Epithelial cell of prostate (primary cell): ENCODE results near the gene MAD1L1.

Experiments
- DNase-seq: peaks from one replicate; pipeline ENCODE4 v3.0.0-alpha.2; 2011; ENCODE audit warnings: low read depth, low spot score
- H3K27ac ChIP-seq: fragments of 450-650 bp; 2 replicates; pipeline ENCODE4 v1.5.1; 2017; ENCODE audit warnings: mild to moderate bottlenecking

The MAD1L1 gene

DNA sequence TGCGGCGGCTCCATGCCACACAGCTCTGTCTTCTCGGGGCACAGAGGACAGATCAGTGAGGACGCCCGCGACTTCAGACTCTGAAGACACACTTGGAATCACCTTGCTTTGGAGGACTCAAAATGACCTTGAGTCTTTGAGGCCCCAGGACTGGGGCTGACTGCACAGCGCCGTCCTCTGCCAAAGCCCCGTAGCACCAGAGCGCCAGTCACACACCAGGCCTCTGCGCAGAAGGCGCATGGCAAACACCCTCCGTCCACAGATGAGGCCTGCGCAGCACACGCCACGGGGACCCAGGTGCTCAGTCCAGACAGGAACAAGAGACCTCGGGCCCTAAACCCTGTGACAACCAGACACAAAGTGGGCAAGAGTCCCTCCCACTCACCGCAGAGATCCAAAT is 134.7 kb downstream of the MAD1L1 start:
- no peak overlapping the region for H3K27ac ChIP-seq
- no peak for DNase-seq

DNA sequence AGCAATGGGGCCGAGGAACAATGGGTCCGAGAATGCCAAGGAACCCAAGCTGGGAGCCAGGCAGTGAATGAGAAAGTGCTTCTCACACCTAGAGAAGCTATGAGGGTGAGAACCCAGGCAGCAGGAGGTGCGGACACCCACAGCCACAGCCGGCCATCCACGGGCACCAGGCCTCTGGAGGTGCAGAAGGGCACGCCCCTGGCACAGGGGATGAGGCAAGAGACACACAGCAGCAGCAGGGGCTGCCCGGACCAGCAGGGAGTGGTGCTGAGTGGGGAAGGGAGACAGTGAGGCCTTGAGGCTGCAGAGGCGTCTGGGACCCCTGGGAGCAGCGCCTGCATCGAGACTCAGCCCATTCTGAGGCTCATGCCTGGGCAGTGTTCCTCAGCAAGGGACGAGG is 135.3 kb downstream of the MAD1L1 start:
- no peak for DNase-seq

DNA sequence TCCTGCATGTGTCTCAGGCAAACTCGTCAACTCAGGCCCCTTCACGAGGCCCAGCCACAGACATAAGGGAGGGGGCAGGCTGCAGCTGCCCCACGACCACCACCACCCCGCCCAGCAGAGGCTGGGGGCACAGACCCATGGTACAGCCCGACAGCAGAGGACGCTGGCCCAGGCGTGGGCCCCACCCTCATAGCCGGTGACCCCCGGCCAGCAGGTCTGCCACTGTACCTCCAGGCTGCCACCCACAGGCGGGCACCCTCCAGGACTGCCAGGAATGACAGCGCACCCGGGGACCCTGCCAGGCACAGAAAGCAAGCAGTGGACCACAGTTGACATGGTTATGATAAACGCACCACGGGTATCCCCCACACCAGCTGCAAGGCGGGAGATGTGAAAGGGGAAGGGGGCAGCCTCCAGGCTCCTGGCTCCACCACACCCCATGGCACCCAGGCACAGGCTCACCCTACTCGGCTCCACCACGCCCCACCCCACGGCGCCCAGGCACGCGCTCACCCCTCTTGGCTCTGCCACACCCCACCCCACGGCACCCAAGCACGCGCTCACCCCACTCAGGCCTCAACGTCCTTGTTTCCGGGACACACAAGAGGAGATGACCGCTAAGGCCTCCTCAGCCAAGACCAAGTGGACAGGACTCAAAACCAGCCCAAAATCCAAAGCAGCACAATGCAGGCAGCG is 135.9 kb downstream of the MAD1L1 start:
- no peak overlapping the region for H3K27ac ChIP-seq
- no peak for DNase-seq

More for the DNA sequence above, 135.3 kb downstream of the MAD1L1 start:
- H3K27ac ChIP-seq, result no peak overlapping the region

DNA sequence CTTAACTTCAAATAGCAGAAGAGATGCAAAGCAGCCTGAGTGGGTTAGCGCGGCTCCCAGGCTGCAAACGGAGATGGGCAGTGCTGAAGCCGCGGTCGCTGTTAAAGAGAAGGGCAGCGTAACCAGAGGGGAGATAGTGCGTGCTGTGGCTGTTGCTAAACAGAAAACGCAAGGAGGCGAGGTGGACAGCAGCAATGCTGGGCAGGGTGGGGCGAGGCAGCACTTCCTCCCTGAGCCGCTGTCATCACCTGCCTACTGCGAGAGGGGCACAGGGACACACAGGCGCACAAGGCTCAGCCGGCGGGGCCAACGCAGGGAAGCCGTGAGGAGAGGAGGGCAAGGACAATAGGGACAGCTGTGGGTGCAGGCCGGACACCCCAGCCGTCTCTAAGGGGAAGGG is 137.3 kb downstream of the MAD1L1 start:
- no peak overlapping the region for H3K27ac ChIP-seq
- DNase-seq, result no peak

DNA sequence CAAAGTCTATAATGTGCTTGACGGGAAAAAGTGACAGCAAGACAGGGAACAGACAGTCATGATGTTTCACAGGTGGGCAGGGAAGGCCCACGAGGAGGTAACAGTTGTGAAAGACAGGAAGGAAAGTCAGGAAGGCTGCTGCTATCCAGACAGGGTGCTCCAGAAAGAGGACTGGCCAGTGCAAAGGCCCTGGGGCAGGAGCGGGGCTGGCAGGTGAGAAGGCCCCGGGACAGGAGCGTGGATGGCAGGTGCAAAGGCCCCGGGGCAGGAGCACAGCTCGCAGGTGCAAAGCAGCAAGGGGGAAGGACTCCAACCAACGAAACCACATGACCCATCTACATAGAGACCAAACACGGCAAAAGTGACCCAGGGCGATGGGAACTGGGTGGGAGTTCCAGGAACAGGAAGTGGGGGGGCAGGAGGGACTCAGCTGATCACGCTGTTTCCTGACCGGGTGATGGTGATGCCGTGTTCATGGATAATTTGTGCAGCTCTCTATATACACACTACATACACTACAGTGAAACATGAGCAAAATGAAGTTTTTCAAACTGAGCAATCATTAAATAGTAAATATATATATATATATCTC is 138.2 kb downstream of the MAD1L1 start:
- no peak overlapping the region for H3K27ac ChIP-seq
- DNase-seq, result no peak

DNA sequence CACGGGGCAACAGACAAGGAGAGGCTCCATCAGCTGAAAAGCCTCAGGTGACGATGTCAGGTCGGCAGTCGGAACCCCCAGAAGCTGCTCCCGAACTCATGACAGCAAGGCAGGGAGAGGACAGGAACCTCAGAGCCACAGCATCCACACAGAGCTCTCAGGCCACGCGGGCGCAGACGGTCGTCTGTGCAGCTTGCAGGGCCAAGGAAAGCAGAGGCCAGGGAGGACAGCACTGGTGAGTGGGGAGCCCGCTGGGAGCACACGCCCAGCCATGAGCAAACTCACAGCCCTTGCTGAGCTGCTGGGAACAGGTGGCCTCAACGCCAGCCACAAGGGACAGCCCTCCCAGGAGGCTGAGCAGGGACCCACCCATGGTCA is 138.9 kb downstream of the MAD1L1 start:
- no peak for DNase-seq
- H3K27ac ChIP-seq, result no peak overlapping the region

DNA sequence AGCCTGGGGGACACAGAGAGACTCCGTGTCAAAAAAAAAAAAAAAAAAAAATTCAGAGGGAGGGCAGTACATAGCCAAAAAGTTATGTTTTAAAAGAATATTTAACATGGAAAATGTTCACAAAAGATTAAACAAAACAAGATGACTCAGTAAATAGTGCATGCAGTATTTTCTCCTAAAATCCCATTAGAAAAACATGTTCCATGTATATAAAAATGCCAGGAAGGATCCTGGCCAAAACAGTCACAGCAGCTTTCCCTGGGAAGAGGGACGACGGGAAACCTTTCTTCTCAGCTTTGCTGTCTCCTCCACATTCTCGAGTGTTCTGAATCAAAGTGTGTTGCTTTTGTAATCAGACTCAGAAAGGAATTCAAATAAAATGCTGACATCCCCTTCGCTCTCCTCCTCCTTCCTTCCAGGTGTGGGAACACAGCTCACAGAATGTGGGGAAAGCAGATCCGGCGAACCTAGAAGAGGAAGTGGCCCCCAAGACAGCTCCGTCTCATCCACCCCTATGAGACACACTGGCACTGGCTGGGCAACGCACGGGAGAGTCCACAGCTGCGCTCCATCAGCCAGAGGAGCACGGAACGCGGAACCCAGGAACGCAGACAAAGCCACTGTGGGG is 139.4 kb downstream of the MAD1L1 start:
- DNase-seq, result no peak
- no peak overlapping the region for H3K27ac ChIP-seq

DNA sequence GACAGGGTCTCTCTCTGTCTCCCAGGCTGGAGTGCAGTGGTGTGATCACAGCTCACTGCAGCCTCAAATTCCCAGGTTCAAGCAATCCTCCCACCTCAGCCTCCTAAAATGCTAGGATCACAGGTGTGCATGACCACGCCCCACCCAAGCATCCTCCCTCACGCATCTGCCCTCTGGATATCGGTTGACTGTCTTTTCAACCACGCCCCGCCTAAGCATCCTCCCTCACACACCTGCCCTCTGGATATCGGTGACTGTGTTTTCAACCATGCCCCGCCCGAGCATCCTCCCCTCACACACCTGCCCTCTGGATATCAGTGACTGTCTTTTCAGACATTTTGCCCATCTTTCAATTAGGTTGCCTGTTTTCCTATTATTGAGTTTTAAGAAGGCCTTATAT is 140.5 kb downstream of the MAD1L1 start:
- DNase-seq, result no peak
- H3K27ac ChIP-seq, result no peak overlapping the region

DNA sequence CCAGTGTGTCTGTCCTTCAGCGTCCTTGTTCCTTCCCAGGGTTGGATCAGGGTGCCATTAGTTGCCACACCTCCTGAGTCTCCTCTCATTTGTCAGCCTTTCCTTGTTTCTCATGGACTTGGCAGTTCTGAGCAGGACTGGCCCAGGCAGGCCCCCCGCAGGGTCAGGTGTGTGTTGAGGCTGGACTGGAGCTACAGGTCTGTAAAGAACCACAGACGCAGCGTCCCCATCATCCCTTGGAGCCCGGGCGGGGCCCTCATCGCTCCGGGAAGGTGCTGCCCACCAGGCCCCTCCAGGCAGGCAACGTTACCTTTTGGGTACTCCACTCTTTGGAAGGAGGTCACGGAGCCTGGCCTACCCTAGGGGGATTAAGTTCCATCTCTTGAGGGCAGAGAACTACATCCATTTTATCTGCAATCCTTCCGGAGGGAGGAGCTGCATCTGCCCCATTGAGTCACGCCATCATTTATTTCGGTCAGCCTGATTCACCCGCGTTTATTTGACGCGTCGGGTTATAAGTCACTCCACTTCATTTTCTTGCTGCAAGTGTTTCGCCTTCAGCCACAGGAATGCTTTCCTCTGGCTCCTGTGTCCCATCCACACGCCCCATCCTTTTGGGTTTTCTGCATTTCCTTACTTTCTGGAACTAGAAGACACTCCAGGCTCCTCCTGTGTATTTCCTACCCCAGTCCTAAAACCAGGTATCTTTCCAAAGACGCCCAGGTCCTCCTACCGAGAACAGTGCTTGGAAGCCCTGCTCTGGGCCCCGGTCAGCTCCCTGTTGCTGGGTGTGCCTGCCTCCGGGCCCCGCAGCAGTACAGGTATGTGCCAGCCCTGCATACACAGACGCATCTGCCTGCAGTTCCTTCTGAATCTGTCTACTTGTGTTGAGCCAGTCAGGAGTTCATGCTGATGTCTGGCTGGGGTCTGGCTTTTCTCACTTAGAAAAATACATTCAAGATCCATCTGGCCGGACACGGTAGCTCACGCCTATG is 141.9 kb downstream of the MAD1L1 start:
- no peak overlapping the region for H3K27ac ChIP-seq
- DNase-seq, result no peak

DNA sequence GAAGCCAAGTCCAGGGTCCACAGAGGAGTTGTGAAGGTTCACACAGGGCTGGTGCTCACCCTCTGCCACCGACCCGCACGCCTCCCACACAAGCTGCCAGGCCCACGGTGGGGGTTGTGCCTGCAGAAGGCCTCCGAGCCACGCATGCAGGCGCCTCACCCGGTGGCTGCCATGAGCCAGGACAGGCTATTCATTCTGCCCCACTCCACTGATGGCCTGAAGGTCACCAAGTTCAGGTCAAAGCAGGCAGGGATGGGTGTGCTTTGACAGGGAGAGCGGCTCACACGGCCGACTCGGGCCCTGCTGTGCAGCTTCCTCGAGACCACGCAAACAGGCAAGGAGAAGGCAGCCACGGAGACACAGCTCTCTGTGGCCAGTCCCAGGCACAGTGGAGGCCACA is 143.9 kb downstream of the MAD1L1 start:
- no peak for DNase-seq
- H3K27ac ChIP-seq, result no peak overlapping the region

DNA sequence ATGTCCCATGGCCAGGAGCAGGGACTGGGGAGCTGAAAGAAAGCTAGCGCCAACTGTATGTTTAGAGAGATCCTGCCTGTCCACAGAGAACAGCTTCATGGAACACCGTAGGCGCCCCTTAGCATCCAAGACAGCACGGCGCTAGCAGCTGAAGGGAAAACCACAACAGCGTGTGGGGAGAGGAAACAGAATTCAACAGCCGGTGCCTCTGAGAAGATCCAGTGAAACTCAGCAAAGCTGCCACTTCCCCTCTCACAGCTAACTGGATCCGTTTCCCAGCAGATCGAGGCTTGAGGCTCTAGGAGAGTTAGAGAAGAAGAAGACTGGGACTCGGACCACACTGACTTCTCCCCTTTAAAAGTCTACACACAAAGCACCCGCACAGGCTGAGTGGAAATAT is 145.0 kb downstream of the MAD1L1 start:
- no peak overlapping the region for H3K27ac ChIP-seq
- DNase-seq, result no peak

DNA sequence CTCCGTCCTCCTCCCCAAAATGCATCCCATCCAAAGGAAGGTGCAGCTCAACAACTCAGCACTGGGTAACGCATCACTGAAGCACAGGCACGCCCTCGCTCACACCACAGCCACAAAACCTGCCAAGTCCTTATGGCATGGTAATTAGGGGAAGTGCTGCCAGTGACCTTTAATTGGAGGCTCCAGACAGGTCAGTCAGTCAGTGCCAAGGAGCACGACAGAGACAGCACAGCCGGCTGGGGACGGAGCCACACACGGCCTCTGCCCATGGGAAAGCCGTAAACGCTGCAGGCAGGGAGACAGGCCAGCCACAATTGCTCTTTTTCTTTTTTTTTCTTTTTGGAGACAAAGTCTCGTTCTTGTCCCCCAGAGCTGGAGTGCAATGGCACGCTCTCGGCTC is 146.5 kb downstream of the MAD1L1 start:
- H3K27ac ChIP-seq, result no peak overlapping the region
- no peak for DNase-seq

DNA sequence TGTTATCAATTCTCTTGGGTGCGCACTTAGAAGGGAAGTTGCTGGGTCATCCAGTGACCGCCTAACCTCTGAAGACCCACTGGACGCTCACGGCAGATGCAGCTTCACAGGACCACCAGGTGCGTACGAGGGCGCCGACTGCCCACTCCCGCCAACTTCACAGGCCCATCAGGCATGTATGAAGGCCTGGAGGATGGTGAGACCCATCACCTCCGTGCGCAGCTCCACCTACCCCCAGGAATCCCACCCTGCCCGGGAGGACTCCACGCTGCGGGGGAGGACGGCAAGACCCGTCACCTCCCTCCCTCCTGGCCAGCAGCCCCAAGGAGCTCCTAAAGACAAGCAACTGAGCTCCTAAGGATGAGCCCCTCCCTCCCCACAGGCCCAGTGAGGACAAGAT is 146.9 kb downstream of the MAD1L1 start:
- H3K27ac ChIP-seq, result no peak overlapping the region
- DNase-seq, result no peak

DNA sequence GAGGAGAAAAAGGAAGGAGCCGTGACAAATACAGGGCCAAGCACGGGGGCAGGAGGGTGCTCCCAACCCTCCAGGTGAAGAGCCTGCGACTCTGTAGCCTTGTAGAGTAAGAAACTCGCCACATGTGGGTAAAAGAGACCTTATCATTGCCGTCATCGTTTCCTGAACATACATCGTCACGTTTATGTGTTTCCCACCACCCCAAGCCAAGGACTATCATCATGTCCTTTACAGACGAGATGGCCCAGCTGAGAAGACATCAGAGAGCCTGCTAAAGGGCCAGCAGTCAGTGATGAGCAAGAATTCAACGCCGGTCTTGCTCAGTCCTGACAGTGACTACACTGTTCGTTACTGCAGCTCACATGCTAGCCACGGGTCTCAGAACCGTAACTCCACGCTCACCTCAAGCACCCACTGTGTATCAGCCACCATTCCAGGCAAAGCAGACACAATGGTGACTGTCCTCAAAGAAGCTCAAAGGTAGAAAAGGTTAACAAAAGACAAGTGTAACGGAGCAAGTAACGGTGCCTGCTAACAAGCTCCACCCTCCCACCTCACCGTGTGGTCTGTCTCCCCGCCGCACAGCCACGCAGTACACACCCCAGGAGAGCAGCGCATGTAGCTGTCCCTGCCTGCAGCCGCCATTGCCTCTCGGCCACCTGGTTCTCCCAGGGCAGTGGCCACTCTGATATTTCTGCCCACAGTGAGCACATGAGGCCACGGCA is 147.8 kb downstream of the MAD1L1 start:
- H3K27ac ChIP-seq, result no peak overlapping the region
- DNase-seq, result no peak

DNA sequence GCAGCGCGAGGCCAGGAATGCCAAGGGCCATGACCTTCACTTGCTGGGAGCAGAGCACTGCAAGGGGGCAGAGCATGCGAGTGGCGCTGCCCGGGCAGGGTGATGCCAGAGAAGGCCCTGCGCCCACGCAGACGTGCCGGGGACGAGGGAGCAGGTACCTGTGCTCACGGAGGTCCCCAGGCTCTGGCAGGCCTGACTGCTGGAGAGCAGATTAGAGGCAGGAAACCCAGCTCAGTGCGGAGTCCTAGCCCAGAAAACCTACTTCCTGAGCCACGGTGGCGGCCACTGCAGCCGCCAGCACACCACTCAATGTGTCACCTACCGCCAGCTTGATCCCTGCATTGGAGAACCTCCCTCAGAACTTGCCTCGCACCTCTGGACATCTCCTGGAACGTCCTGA is 148.4 kb downstream of the MAD1L1 start:
- no peak for DNase-seq
- no peak overlapping the region for H3K27ac ChIP-seq

DNA sequence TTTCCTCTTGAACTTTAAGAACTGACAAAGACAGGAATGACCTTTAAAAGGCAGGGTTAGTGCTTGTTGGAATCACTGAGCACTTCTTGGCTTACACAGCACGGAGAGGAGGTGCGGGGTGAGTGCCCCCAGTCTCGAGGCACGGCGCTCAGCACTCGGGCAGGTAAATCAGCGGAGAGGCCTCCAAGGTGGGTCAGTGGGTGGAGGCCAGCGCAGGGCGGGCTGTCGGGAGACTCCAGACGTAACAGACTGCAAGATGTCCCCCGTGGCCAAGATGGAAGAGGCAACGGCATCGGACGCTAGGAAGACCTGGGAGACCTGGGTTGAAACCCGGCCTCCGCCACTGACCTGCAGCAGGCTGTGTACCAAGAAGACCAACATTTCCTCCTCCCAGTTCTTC is 149.4 kb downstream of the MAD1L1 start:
- no peak overlapping the region for H3K27ac ChIP-seq
- no peak for DNase-seq

DNA sequence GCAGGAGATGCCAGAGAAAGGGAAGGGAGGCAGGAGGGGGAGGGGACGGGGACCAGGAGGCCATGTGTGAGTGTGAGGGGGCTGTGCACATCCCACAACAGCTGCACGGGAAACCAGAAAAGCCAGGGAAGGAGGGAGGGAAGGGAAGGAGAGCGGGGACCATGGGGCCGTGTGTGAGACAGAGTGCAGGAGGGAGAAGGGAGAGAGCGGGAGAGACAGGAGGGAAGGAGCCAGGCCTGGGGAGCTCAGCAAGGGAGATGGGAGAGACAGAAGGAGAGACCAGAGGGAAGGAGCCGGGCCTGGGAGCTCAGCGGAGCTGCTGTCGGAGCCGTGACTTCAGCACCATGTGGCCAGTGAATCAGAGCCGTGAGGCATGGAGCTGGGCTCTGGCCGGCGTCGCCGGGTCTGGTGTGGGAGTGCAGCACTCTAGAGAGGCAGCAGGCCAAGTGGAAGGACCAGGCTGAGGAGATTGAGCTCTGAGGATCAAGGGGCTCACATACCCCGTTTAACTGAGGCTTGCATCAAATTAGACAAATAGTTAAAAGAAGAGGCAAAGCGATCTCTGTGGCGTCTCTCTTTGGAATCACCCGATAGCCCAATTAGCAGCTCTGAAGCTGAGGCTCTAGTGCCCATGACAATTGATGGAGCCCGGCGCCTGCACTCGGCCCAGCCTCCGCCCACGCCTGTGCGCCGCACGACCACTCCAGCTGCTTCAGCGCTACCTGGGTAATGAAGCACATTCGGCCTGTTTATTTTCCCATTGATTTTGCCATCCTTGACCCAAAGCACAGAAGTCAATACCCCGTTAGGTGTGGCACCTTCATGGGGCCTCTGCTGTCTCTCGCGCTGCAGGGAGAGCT is 150.4 kb downstream of the MAD1L1 start:
- DNase-seq, result no peak
- no peak overlapping the region for H3K27ac ChIP-seq

DNA sequence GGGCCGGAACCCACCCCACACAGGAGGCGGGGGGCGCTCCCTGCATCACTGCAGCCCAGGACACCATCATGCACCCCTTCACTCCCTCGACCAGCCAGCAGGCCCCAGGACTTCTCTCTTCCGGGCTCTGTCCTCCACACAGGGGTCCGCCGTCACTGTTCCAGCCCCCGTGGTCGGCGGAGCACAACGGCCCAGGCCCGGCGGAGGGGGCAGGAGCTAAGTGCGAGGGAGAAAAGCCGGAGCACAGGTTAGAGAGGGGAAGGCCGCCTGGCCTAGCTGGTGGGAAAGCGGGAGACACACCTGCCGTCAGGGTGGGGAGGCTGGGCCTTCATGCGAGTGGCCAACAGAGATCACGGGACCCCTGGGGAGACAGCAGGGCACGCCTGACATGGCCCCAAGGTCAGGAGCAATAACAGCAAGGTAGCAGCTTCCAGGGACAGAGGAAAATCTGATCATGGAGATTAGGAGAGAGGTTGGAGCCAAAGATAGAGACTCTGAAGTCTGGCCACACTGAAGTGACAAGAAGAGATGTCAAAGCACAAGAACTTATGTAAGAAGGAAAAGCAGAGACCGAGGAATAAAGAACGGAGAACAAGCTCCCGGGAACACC is 151.1 kb downstream of the MAD1L1 start:
- no peak for DNase-seq
- H3K27ac ChIP-seq, result no peak overlapping the region

DNA sequence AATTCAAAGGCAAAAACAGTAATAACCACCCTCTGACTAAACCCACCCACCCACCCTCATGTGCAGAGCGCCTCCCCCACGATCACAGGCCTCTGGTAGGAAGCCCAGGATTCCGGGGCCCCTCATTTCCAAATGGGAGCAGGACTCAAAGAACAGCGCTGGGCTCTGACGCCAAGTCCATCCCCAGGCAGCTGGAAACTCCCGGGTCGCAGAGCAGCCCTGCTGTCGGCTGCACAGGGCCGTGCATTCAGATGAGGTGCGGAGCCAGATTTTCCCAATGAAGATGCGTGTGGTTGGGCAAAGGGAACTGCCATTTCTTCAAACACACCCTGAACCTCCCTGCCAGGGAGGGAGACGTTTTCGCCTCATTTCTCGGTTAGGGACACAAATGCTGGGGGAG is 152.3 kb downstream of the MAD1L1 start:
- H3K27ac ChIP-seq, result no peak overlapping the region
- DNase-seq, result no peak
